K562 (cell line): ENCODE results near the gene CPPED1. TPM values are rescaled to one million over a fixed set of nuclear protein-coding genes. Genes with fewer than 3 reads are reported as not detected.

Experiments
- C11orf30 ChIP-seq: fragments of 450-650 bp; IDR thresholded peaks from 2 replicates; pipeline ENCODE4 v1.6.1; 2016; ENCODE audit warnings: low read depth, mild to moderate bottlenecking
- CREBBP ChIP-seq: IDR thresholded peaks from one replicate; pipeline ENCODE4 v1.6.1; 2012; ENCODE audit warnings: low read depth, mild to moderate bottlenecking, control low read depth, inconsistent platforms, low read length
- HDAC2 ChIP-seq: fragments of 450-650 bp; IDR thresholded peaks from 2 replicates; pipeline ENCODE4 v1.6.1; 2016; ENCODE audit warnings: mild to moderate bottlenecking
- HMGN3 ChIP-seq: IDR thresholded peaks from 2 replicates; pipeline ENCODE4 v1.6.1; 2011; ENCODE audit warnings: borderline replicate concordance, low read depth, mild to moderate bottlenecking, mixed read lengths, low read length; ENCODE audit not compliant: insufficient read length; ENCODE audit errors: extremely low read depth
- HOMEZ ChIP-seq: fragments of 250-450 bp; sonication (Bioruptor Pico); IDR thresholded peaks from 2 replicates; pipeline ENCODE4 v1.4.0; 2020; ENCODE audit warnings: mild to moderate bottlenecking, moderate library complexity
- IRF9 ChIP-seq: fragments of 450-650 bp; IDR thresholded peaks from 2 replicates; pipeline ENCODE4 v1.6.1; 2016; ENCODE audit warnings: missing biosample characterization, missing genetic modification characterization
- MAFF ChIP-seq: IDR thresholded peaks from 2 replicates; pipeline ENCODE4 v1.6.1; 2012; ENCODE audit warnings: low read length, improper control_type of control experiment
- MAFK ChIP-seq: IDR thresholded peaks from 2 replicates; pipeline ENCODE4 v1.6.1; 2011; ENCODE audit warnings: low read length, improper control_type of control experiment
- MLX ChIP-seq, 2 experiments: fragments of 450-650 bp in 1 of 2; sonication (generic) in 1 of 2; formaldehyde crosslinking; conservative IDR thresholded peaks; 2 replicates each; pipeline versions ENCODE4 v1.4.0 to v1.8.1; 2020 to 2022; ENCODE audit warnings: mild to moderate bottlenecking in 1 of 2, missing genetic modification reagents in 1 of 2
- MTF1 ChIP-seq: fragments of 250-450 bp; sonication (Bioruptor Pico); IDR thresholded peaks from 2 replicates; pipeline ENCODE4 v1.9.0; 2021; ENCODE audit warnings: moderate library complexity, mild to moderate bottlenecking, inconsistent platforms, borderline replicate concordance
- NFE2L1 ChIP-seq: fragments of 450-650 bp; IDR thresholded peaks from 2 replicates; pipeline ENCODE4 v1.6.1; 2016; ENCODE audit warnings: missing genetic modification characterization, low read depth, mild to moderate bottlenecking, missing compliant biosample characterization, moderate library complexity, borderline replicate concordance
- POLR2AphosphoS2 ChIP-seq: IDR thresholded peaks from 2 replicates; pipeline ENCODE4 v1.6.1; 2012; ENCODE audit warnings: low read length, improper control_type of control experiment
- RUNX1 ChIP-seq: sonication (generic); IDR thresholded peaks from 2 replicates; pipeline ENCODE4 v1.6.1; 2016; ENCODE audit warnings: antibody characterized with exemption, low read depth
- STAT5B ChIP-seq: fragments of 250-450 bp; sonication (Bioruptor Pico); IDR thresholded peaks from 2 replicates; pipeline ENCODE4 v1.8.0; 2021; ENCODE audit warnings: mild to moderate bottlenecking, inconsistent platforms
- TCF15 ChIP-seq: fragments of 250-450 bp; sonication (Bioruptor Pico); IDR thresholded peaks from 2 replicates; pipeline ENCODE4 v1.8.0; 2022; ENCODE audit warnings: moderate library complexity, mild to moderate bottlenecking, inconsistent platforms
- ZBTB12 ChIP-seq: fragments of 250-450 bp; sonication (Bioruptor Pico); IDR thresholded peaks from 2 replicates; pipeline ENCODE4 v1.4.0; 2020
- ZFP91 ChIP-seq: sonication (generic); formaldehyde crosslinking; IDR thresholded peaks from 2 replicates; pipeline ENCODE4 v1.8.0; 2022; ENCODE audit warnings: mild to moderate bottlenecking, missing genetic modification reagents
- ZNF239 ChIP-seq: fragments of 250-450 bp; sonication (Bioruptor Pico); IDR thresholded peaks from 2 replicates; pipeline ENCODE4 v1.4.0; 2020; ENCODE audit warnings: mild to moderate bottlenecking
- ZNF3 ChIP-seq: fragments of 250-450 bp; sonication (Bioruptor Pico); IDR thresholded peaks from 2 replicates; pipeline ENCODE4 v1.5.0; 2021; ENCODE audit warnings: mild to moderate bottlenecking, moderate library complexity
- ZNF316 ChIP-seq: fragments of 450-650 bp; IDR thresholded peaks from 2 replicates; pipeline ENCODE4 v1.6.1; 2016
- ZNF583 ChIP-seq: fragments of 250-450 bp; sonication (Bioruptor Pico); IDR thresholded peaks from 2 replicates; pipeline ENCODE4 v1.4.0; 2020
- polyA plus RNA-seq, 8 experiments: library from polyadenylated mRNA; depleted of rRNA in 4 of 8; stranded (reverse) in 5 of 8; unstranded in 3 of 8; fragments of >200 nt; fragmentation: Nextera tagmentation in 2 of 8; fragmentation: Illumina TruSeq in 1 of 8; extraction: Ambion mirVana in 2 of 8; extraction: Trizol in 1 of 8; gene quantifications; 2 replicates each; pipeline versions ENCODE4 v1.2.1 to v1.2.3, GENCODE V29; 2011 to 2014; ENCODE audit warnings: inconsistent platforms in 1 of 8, missing spikeins in 1 of 8
- total RNA-seq, 7 experiments: library from RNA; depleted of rRNA in 6 of 7; stranded (reverse); fragments of >200 nt in 6 of 7; fragmentation: Illumina TruSeq in 2 of 7; extraction: Trizol in 2 of 7; gene quantifications; 2 replicates each; pipeline versions ENCODE4 v1.2.1 to v1.2.3, GENCODE V29; 2011 to 2021; ENCODE audit warnings: low replicate concordance in 1 of 7

CPPED1 gene
- total and polyA plus RNA-seq, 9 of the 15 experiments (the other 6 are each of a cell fraction or from before 2014, with no cell fraction given), result 7.5 to 25.7 (median 16.9) TPM

GRCh38 chr16:12651765-12652512 lies 151.7 kb downstream of the CPPED1 start (continued):
- TF ChIP-seq ZBTB12 (CRISPR knock-in tag) (no peak), IRF9 (tag) (no peak), ZNF3 (CRISPR knock-in tag) (no peak), ZNF239 (CRISPR knock-in tag) (no peak), HOMEZ (CRISPR knock-in tag) (no peak), POLR2AphosphoS2 (no peak), MLX (CRISPR knock-in tag; conservative IDR thresholded peaks at IDR 0.05) (no peak), ZFP91 (CRISPR knock-in tag) (no peak), MAFF (peak; percentile 39), HDAC2 (no peak), TCF15 (CRISPR knock-in tag) (no peak), CREBBP (no peak), NFE2L1 (tag) (no peak), HMGN3 (no peak), C11orf30 (peak; percentile 48; the same call in 1 of the 2 replicates), RUNX1 (no peak), ZNF316 (peak; percentile 16; the same call in 1 of the 2 replicates), ZNF583 (CRISPR knock-in tag) (no peak), MTF1 (CRISPR knock-in tag) (no peak), MAFK (peak; percentile 34; the same call in 1 of the 2 replicates), STAT5B (no peak)
